ENCODE data around the gene MYLK. TPM values are rescaled to one million over a fixed set of nuclear protein-coding genes. Genes with fewer than 3 reads are reported as not detected.

Gene MYLK
- total and polyA plus RNA-seq, 9 of the 15 experiments (the other 6 are each of a cell fraction or from before 2014, with no cell fraction given), result 0.11 to 0.53 (median 0.18) TPM; not detected in 2

DNA sequence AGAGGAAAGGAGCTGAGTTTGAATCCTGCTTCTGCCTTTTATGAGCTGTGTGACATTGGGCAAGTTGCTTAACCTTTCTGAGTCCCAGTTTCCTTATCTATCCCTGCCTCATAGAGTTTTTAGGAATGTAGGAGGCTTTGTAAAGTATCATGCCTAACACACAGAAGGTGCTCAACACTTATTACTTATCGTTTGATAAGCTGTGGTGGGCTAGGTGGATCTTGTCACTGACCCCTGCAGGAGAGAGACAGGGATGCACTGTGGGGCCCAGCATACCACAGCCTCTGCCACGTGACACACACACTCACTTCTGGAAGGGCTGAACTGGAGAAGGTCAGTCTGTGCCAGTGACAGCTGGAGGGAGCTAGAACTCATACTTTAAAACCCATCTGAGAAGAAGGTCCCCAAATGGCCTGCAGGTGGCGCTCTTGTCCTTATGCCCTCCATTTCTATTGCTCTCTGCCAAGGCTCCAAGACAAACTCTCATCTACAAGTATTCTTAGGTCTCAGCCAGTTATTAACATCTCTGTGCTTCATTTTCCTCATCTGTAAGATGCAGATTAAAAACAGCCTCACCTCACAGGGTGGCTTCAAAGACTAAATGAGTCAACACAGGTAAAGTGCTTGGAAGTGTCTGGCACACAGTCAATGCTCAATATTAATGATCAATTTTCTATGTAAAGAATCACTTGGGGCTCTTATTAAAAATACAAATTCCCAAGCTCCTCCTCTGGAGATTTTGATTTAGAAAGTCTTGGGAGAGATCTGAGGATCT, 241.8 kb downstream of the MYLK start:
- H2AFZ ChIP-seq (ENCODE audit: low read depth, low read length), result no peak overlapping the region
- H3K4me2 ChIP-seq (ENCODE audit: insufficient read depth, low read length), result no peak overlapping the region; the same call in 1 of the 2 replicates
- peak; percentile 100 for ATAC-seq
- no peak overlapping the region for H3K27ac ChIP-seq (ENCODE audit: extremely low read depth, low read depth, low read length)
- H3K9me3 ChIP-seq (replicated peaks; ENCODE audit: control insufficient read depth, insufficient read depth, low read depth, low read length), result no peaks in the 10 kb centered on the region
- in situ Hi-C loops (cut with MboI), result no loop called here
- H3K9me1 ChIP-seq (ENCODE audit: control insufficient read depth, insufficient read depth, low read length), result no peaks in the 10 kb centered on the region
- H3K9ac ChIP-seq (ENCODE audit: insufficient read depth in 1 of 2, low read depth in 2 of 2, low read length in 2 of 2), result no peak overlapping the region
- 0% methylated on average over 2 of the region's 3 CpGs for WGBS (ENCODE audit: insufficient coverage, low coverage, missing lambda C conversion rate)
- H3K4me3 ChIP-seq, result no peak overlapping the region
- no peaks in the 10 kb centered on the region for H3K79me2 ChIP-seq (ENCODE audit: control insufficient read depth, insufficient read depth, low read length)
- ChIA-PET CTCF (ENCODE audit: low intra/inter-chr PET ratio) (no interaction called here), POLR2A (interaction anchor here (0.7 to 0.8 kb wide), 3 partner anchors 16 to 1022 kb away, joined by 3 to 4 read pairs (median 3); no protein-coding TSS in a partner anchor)
- peaks cover 0 to 3% of the 10 kb centered on the region in 2 experiments; a peak in 1 of 5 replicates for H3K4me1 ChIP-seq (replicated peaks in 1 of 2; ENCODE audit: control insufficient read depth in 2 of 2, insufficient read depth in 2 of 2, low read length in 2 of 2)
- H4K20me1 ChIP-seq (replicated peaks; ENCODE audit: control insufficient read depth, insufficient read depth, low read length), result no peaks in the 10 kb centered on the region
- FAIRE-seq, result peak; percentile 97
- no TSS peak for BruUV-seq (replicated peaks)
- intact Hi-C loops (cut with micrococcal nuclease), result loop anchor here (10.0 kb wide), 1 partner anchor 322 kb away; the partner anchor contains the start of gene CCDC14
- DNase-seq (ENCODE audit: extremely low read depth in 1 of 4, low spot score in 3 of 4), result peak; percentile 79 to 86 (median 82)
- peaks cover 6 to 30% of the 10 kb centered on the region in 2 experiments; a peak in 4 of 5 replicates for H3K27me3 ChIP-seq (ENCODE audit: control insufficient read depth in 2 of 2, insufficient read depth in 2 of 2, low read length in 2 of 2)
- no peaks in the 10 kb centered on the region for H3K36me3 ChIP-seq (ENCODE audit: control insufficient read depth, insufficient read depth, low read length)
- TF ChIP-seq GTF2E2 (tag; IDR thresholded peaks at IDR 0.05), result no peak
- no peak for TF ChIP-seq CHCHD3 (CRISPR knock-in tag; IDR thresholded peaks at IDR 0.05)
- no peak for TF ChIP-seq NFATC3 (IDR thresholded peaks at IDR 0.05)
- TF ChIP-seq HNRNPH1 (optimal IDR thresholded peaks at IDR 0.05; ENCODE audit: low read depth, low read length), result no peak
- peak in 1 of 2 experiments; percentile 30 for TF ChIP-seq E2F6 (IDR thresholded peaks at IDR 0.05; ENCODE audit: borderline replicate concordance in 1 of 2, extremely low read depth in 1 of 2, insufficient read depth in 1 of 2, insufficient read length in 1 of 2, low read depth in 1 of 2, low read length in 1 of 2, poor library complexity in 1 of 2, severe bottlenecking in 1 of 2)
- peak; percentile 44; the same call in 1 of the 2 replicates for TF ChIP-seq JUND (IDR thresholded peaks at IDR 0.05; ENCODE audit: borderline replicate concordance, low read depth, low read length)
- no peak for TF ChIP-seq JUND (tag; IDR thresholded peaks at IDR 0.05; ENCODE audit: borderline replicate concordance, low read depth, low read length)
- TF ChIP-seq FOSL1 (tag; conservative IDR thresholded peaks at IDR 0.05), result 0 out of 2 replicates have a peak, but pooled peaks have one; percentile 28
- no peak for TF ChIP-seq MEIS2 (IDR thresholded peaks at IDR 0.05; ENCODE audit: partially characterized antibody)
- peak; percentile 19; the same call in 1 of the 2 replicates for TF ChIP-seq CTBP1 (IDR thresholded peaks at IDR 0.05; ENCODE audit: borderline replicate concordance)
- TF ChIP-seq, protein P1, sequence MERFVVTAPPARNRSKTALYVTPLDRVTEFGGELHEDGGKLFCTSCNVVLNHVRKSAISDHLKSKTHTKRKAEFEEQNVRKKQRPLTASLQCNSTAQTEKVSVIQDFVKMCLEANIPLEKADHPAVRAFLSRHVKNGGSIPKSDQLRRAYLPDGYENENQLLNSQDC (CRISPR knock-in tag; IDR thresholded peaks at IDR 0.05), result no peak
- TF ChIP-seq TEAD4 (IDR thresholded peaks at IDR 0.05; ENCODE audit: low read length), result peak; percentile 30; the same call in 1 of the 2 replicates
- TF ChIP-seq TEAD4 (CRISPR knock-in tag; IDR thresholded peaks at IDR 0.05; ENCODE audit: borderline replicate concordance), result no peak
- no peak for TF ChIP-seq ZNF23 (CRISPR knock-in tag; IDR thresholded peaks at IDR 0.05)
- 0 out of 4 replicates have a peak, but pooled peaks of 1 of the 2 experiments have one; percentile 32 for TF ChIP-seq ARNT (IDR thresholded peaks at IDR 0.05)
- no peak for TF ChIP-seq MTF1 (CRISPR knock-in tag; IDR thresholded peaks at IDR 0.05; ENCODE audit: borderline replicate concordance)
- TF ChIP-seq ESRRA (IDR thresholded peaks at IDR 0.05; ENCODE audit: borderline replicate concordance, low read depth), result peak; percentile 70; the same call in 1 of the 2 replicates
- peak; percentile 36 for TF ChIP-seq CBFA2T2 (conservative IDR thresholded peaks at IDR 0.05)
- peak; percentile 24 to 47; a peak in 1 of 4 replicates for TF ChIP-seq MNT (conservative IDR thresholded peaks at IDR 0.05)

Measured in K562 (cell line).